ENCODE data around the gene SLC8A3.
A peak's percentile ranks its signal among the peaks of the same experiment; 100 is the strongest.

Gene SLC8A3

GRCh38 chr14:70032016-70032415 lies 156.7 kb downstream of the SLC8A3 start:
- DNase-seq (ENCODE audit: low read depth in 1 of 2, low spot score in 1 of 2), result no peak
- Histone ChIP-seq H3K4me3 (replicated peaks; ENCODE audit: insufficient read depth, low read length) (no peak overlapping the region), H3K27me3 (ENCODE audit: insufficient read depth, poor library complexity, severe bottlenecking) (no peaks in the 10 kb centered on the region), H3K27ac (replicated peaks) (no peak overlapping the region)
- TF ChIP-seq SPI1 (IDR thresholded peaks at IDR 0.05; ENCODE audit: borderline replicate concordance, low read depth) (no peak), CTCF (IDR thresholded peaks at IDR 0.05; ENCODE audit: insufficient read depth, low read length) (no peak), POLR2AphosphoS5 (IDR thresholded peaks at IDR 0.05; ENCODE audit: low read depth) (no peak), GABPA (IDR thresholded peaks at IDR 0.05; ENCODE audit: low read depth) (no peak)
- TF ChIP-seq, protein P1, sequence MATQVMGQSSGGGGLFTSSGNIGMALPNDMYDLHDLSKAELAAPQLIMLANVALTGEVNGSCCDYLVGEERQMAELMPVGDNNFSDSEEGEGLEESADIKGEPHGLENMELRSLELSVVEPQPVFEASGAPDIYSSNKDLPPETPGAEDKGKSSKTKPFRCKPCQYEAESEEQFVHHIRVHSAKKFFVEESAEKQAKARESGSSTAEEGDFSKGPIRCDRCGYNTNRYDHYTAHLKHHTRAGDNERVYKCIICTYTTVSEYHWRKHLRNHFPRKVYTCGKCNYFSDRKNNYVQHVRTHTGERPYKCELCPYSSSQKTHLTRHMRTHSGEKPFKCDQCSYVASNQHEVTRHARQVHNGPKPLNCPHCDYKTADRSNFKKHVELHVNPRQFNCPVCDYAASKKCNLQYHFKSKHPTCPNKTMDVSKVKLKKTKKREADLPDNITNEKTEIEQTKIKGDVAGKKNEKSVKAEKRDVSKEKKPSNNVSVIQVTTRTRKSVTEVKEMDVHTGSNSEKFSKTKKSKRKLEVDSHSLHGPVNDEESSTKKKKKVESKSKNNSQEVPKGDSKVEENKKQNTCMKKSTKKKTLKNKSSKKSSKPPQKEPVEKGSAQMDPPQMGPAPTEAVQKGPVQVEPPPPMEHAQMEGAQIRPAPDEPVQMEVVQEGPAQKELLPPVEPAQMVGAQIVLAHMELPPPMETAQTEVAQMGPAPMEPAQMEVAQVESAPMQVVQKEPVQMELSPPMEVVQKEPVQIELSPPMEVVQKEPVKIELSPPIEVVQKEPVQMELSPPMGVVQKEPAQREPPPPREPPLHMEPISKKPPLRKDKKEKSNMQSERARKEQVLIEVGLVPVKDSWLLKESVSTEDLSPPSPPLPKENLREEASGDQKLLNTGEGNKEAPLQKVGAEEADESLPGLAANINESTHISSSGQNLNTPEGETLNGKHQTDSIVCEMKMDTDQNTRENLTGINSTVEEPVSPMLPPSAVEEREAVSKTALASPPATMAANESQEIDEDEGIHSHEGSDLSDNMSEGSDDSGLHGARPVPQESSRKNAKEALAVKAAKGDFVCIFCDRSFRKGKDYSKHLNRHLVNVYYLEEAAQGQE (IDR thresholded peaks at IDR 0.05; ENCODE audit: insufficient replicate concordance, low read depth), result no peak

DNA sequence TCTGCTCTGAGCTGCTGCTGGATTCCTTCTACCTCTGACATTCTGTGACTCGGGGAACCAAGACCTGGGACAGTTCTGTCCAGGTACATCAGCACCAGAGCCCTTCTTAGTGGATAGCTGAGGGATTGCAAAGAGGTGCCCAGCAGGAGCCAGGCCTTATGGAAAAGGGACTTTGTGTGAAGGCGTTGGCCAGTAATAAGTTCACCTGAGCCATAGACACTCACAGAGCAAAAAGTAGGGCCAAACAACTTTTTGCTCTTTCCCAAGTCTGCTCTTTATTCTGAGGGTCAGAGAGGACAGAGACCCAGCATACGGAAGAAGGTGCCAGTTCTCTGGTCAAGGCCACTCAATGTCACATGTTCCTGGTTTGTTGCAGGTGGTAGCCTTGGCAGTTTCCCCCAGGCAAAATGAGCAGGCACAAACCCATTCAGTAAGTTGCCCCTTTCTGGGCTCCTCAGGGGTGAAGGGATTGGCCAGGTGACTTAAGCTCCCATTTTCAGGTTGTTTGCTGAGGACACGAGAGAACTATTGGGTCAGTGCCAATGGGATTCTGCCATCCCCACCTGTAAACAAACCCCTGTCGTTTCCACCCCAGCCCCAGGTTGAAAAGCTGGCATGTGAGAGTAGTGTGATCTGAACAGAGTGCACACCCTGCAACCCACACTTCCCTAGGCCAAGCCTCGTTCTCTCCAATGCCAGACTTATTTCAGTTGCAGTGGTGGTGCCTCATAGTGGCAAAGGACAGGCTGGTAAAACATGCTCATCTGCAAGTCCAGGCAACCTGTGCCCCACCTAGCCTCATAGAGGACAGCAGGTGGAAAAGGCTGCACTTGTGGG lies 159.2 kb downstream of the SLC8A3 start:
- TF ChIP-seq GABPA (IDR thresholded peaks at IDR 0.05; ENCODE audit: low read depth) (no peak), POLR2AphosphoS5 (IDR thresholded peaks at IDR 0.05; ENCODE audit: low read depth) (no peak), CTCF (IDR thresholded peaks at IDR 0.05; ENCODE audit: insufficient read depth, low read length) (no peak), SPI1 (IDR thresholded peaks at IDR 0.05; ENCODE audit: borderline replicate concordance, low read depth) (no peak)
- TF ChIP-seq, protein P1 (IDR thresholded peaks at IDR 0.05; ENCODE audit: insufficient replicate concordance, low read depth), result no peak
- Histone ChIP-seq H3K27ac (replicated peaks) (no peak overlapping the region), H3K4me3 (replicated peaks; ENCODE audit: insufficient read depth, low read length) (no peak overlapping the region), H3K27me3 (ENCODE audit: insufficient read depth, poor library complexity, severe bottlenecking) (no peaks in the 10 kb centered on the region)
- DNase-seq (ENCODE audit: low read depth in 1 of 2, low spot score in 1 of 2), result no peak

GRCh38 chr14:70027785-70028428 lies 160.8 kb downstream of the SLC8A3 start:
- H3K27me3 ChIP-seq (ENCODE audit: insufficient read depth, poor library complexity, severe bottlenecking), result no peaks in the 10 kb centered on the region
- H3K4me3 ChIP-seq (replicated peaks; ENCODE audit: insufficient read depth, low read length), result no peak overlapping the region
- TF ChIP-seq CTCF (IDR thresholded peaks at IDR 0.05; ENCODE audit: insufficient read depth, low read length) (peak; percentile 44), SPI1 (IDR thresholded peaks at IDR 0.05; ENCODE audit: borderline replicate concordance, low read depth) (no peak)
- no peak overlapping the region for H3K27ac ChIP-seq (replicated peaks)
- peak in 1 of 2 experiments; percentile 20 for DNase-seq (ENCODE audit: low read depth in 1 of 2, low spot score in 1 of 2)

Measured in HL-60 (cell line).